PC-3 (cell line): Measurements from ENCODE around the gene RAB9B. TPM values are rescaled to one million over a fixed set of nuclear protein-coding genes. Genes with fewer than 3 reads are reported as not detected.

Source experiments
- ATAC-seq: fragments of 200-7000 bp; cut with Tn5 transposase; 2 replicates; pipeline ENCODE4 v1.9.1; 2020; ENCODE audit warnings: mild to moderate bottlenecking, moderate library complexity
- Bru-seq: library from RNA; stranded (reverse); fragments of 400-500 nt; gene quantifications from one replicate; lab custom pipeline; 2021; lab: Mats Ljungman, UMichigan
- BruChase-seq, 2 experiments: library from RNA; stranded (reverse); fragments of 400-500 nt; gene quantifications; one replicate each; lab custom pipeline; 2021; lab: Mats Ljungman, UMichigan
- BruUV-seq: library from RNA; stranded (reverse); fragments of 400-500 nt; replicated peaks from 2 replicates; lab custom pipeline; 2021; lab: Mats Ljungman, UMichigan
- CTCF ChIA-PET: fragments of 300-600 bp; sonication (Branson Sonifier 250); formaldehyde crosslinking; loops from one replicate; lab custom pipeline; 2022; ENCODE audit warnings: antibody characterized with exemption; lab: Charles Lee
- POLR2A ChIA-PET: fragments of 300-600 bp; sonication (Branson Sonifier 250); formaldehyde crosslinking; loops from one replicate; lab custom pipeline; 2022; ENCODE audit warnings: antibody characterized with exemption; ENCODE audit not compliant: unreplicated experiment; lab: Charles Lee
- DNase-seq: peaks from one replicate; pipeline ENCODE4 v3.0.0-alpha.2; 2015
- H2AFZ ChIP-seq: fragments of 300-600 bp; sonication (generic); 2 replicates; pipeline ENCODE4 v1.6.0; 2016; ENCODE audit warnings: antibody characterized with exemption, low read length
- H3F3A ChIP-seq: fragments of 300-600 bp; sonication (generic); one replicate; pipeline ENCODE4 v1.6.0; 2017; ENCODE audit warnings: antibody characterized with exemption, low read length, control low read depth, mild to moderate bottlenecking; ENCODE audit not compliant: unreplicated experiment
- H3K27ac ChIP-seq: fragments of 300-600 bp; sonication (generic); 2 replicates; pipeline ENCODE4 v1.5.1; 2016; ENCODE audit warnings: mild to moderate bottlenecking, low read length
- H3K27me3 ChIP-seq: fragments of 300-600 bp; sonication (generic); 2 replicates; pipeline ENCODE4 v1.6.1; 2016; ENCODE audit warnings: low read length, mixed read lengths
- H3K36me3 ChIP-seq: fragments of 300-600 bp; sonication (generic); 2 replicates; pipeline ENCODE4 v1.6.1; 2016; ENCODE audit warnings: low read depth, mixed run types, low read length, mixed read lengths
- H3K4me1 ChIP-seq: fragments of 300-600 bp; sonication (generic); 2 replicates; pipeline ENCODE4 v1.5.1; 2016; ENCODE audit warnings: low read length; ENCODE audit not compliant: insufficient read depth
- H3K4me2 ChIP-seq: fragments of 300-600 bp; sonication (generic); 2 replicates; pipeline ENCODE4 v1.6.0; 2016; ENCODE audit warnings: low read length
- H3K4me3 ChIP-seq: fragments of 300-600 bp; sonication (generic); 2 replicates; pipeline ENCODE4 v1.5.1; 2016; ENCODE audit warnings: mild to moderate bottlenecking, low read length, mixed read lengths
- H3K79me2 ChIP-seq: fragments of 300-600 bp; sonication (generic); 2 replicates; pipeline ENCODE4 v1.6.1; 2017; ENCODE audit warnings: low read length, mixed read lengths
- H3K9ac ChIP-seq: fragments of 300-600 bp; sonication (generic); 2 replicates; pipeline ENCODE4 v1.6.0; 2016; ENCODE audit warnings: mild to moderate bottlenecking, low read length
- H3K9me2 ChIP-seq: fragments of 300-600 bp; sonication (generic); replicated peaks from 2 replicates; pipeline ENCODE4 v1.6.1; 2016; ENCODE audit warnings: mixed run types, low read length, mixed read lengths
- H3K9me3 ChIP-seq: fragments of 300-600 bp; sonication (generic); 2 replicates; pipeline ENCODE4 v1.6.1; 2016; ENCODE audit warnings: low read length, mixed read lengths
- H4K20me1 ChIP-seq: fragments of 300-600 bp; sonication (generic); 2 replicates; pipeline ENCODE4 v1.6.1; 2016; ENCODE audit warnings: low read length, mixed read lengths
- EZH2 ChIP-seq: fragments of 300-600 bp; sonication (generic); IDR thresholded peaks from one replicate; pipeline ENCODE4 v1.6.1; 2017; ENCODE audit warnings: antibody characterized with exemption, mild to moderate bottlenecking, low read length; ENCODE audit not compliant: unreplicated experiment
- EZH2phosphoT487 ChIP-seq: fragments of 300-600 bp; sonication (generic); IDR thresholded peaks from 2 replicates; pipeline ENCODE4 v1.6.1; 2018; ENCODE audit warnings: mild to moderate bottlenecking, antibody characterized with exemption, low read length, borderline replicate concordance
- intact Hi-C: fragments of 100-400 bp; cut with micrococcal nuclease; formaldehyde crosslinking; loops from 2 replicates; pipeline ENCODE4 v1.9.0; 2023
- long read RNA-seq: library from polyadenylated mRNA; unstranded; transcript quantifications from one replicate; pipeline ENCODE4 v2.0.0, GENCODE V29; 2021; ENCODE audit not compliant: unreplicated experiment
- total RNA-seq: library from RNA; depleted of rRNA; stranded (reverse); fragments of >200 nt; gene quantifications from 2 replicates; pipeline ENCODE4 v1.2.3, GENCODE V29; 2014; rRNA removed
- TF ChIP-seq, protein P1 (sequence below): fragments of 300-600 bp; sonication (generic); conservative IDR thresholded peaks from 2 replicates; pipeline ENCODE4 v1.5.1; 2017; ENCODE audit warnings: antibody characterized with exemption, low read depth, mild to moderate bottlenecking, low read length

RAB9B gene
- 1.2 and 1.5 TPM in 2 replicates for total RNA-seq
- percentile 45 among the genes with signal in this experiment for Bru-seq, nascent RNA
- percentile 64 among the genes with signal in this experiment for BruChase-seq, experiment 1, labeled RNA remaining after a 6-hour chase
- BruChase-seq, experiment 2, labeled RNA remaining after a 2-hour chase, result percentile 52 among the genes with signal in this experiment
- long read RNA-seq, partial matches to known transcripts, result 1 of 4 reads
- long read RNA-seq, other reads (novel, unspliced or antisense), result 1 of 4 reads

- H3K27ac ChIP-seq, result no peak within 1 kb of the TSS
- POLR2A ChIA-PET, result interaction anchor here (0.6 kb wide), 1 partner anchor 314 kb away, joined by 5 read pairs; no protein-coding TSS in a partner anchor
These were observed at the start of gene RAB9B for GRCh38 chrX:103831803-103832544. RAB9B (minus strand) TSS chrX:103832257; CDS start chrX:103825784, 6,473 bp downstream.

DNA sequence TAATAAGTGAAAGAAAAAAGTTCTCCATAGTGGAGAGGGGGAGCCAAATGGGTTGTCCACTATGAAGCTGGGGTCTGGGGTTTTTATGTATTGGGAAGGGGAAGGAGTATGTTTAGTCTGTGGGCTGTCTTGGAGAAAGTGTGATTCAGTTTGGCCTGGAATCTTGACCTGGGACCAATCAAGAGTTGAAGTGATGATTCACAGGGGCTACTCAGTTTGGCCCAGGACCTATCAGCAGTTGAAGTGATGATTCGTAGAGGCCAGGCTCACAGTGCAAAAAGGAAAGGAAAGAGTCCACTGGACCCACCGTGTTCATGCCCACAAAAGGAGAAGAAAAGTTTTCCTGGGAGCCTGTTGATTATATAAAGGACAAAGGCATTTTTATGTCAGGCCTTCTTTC, 47.3 kb upstream of the RAB9B start:
- Histone ChIP-seq H4K20me1 (no peaks in the 10 kb centered on the region), H2AFZ (no peak overlapping the region; the same call in 1 of the 2 replicates), H3K9me2 (no peaks in the 10 kb centered on the region), H3K36me3 (no peaks in the 10 kb centered on the region), H3K27me3 (no peaks in the 10 kb centered on the region), H3K4me1 (peaks cover 27% of the 10 kb centered on the region), H3K27ac (peak overlapping the region; percentile 49), H3K4me2 (peak overlapping the region; percentile 71), H3F3A (no peaks in the 10 kb centered on the region), H3K4me3 (0 out of 2 replicates have a peak overlapping the region, but pooled peaks have one; percentile 22), H3K9me3 (no peaks in the 10 kb centered on the region), H3K9ac (no peak overlapping the region), H3K79me2 (no peaks in the 10 kb centered on the region)
- no TSS peak for BruUV-seq
- intact Hi-C loops, result no loop called here
- TF ChIP-seq EZH2phosphoT487 (no peak), EZH2 (no peak)
- TF ChIP-seq, protein P1, sequence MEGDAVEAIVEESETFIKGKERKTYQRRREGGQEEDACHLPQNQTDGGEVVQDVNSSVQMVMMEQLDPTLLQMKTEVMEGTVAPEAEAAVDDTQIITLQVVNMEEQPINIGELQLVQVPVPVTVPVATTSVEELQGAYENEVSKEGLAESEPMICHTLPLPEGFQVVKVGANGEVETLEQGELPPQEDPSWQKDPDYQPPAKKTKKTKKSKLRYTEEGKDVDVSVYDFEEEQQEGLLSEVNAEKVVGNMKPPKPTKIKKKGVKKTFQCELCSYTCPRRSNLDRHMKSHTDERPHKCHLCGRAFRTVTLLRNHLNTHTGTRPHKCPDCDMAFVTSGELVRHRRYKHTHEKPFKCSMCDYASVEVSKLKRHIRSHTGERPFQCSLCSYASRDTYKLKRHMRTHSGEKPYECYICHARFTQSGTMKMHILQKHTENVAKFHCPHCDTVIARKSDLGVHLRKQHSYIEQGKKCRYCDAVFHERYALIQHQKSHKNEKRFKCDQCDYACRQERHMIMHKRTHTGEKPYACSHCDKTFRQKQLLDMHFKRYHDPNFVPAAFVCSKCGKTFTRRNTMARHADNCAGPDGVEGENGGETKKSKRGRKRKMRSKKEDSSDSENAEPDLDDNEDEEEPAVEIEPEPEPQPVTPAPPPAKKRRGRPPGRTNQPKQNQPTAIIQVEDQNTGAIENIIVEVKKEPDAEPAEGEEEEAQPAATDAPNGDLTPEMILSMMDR, result no peak
- POLR2A ChIA-PET, result no interaction called here
- peak; percentile 45; the same call in 1 of the 2 replicates for ATAC-seq
- CTCF ChIA-PET, result no interaction called here
- DNase-seq, result peak; percentile 57

More at GRCh38 chrX:103831803-103832544, at the start of gene RAB9B:
- peak within 1 kb of the TSS; percentile 80 for H3K4me3 ChIP-seq
- TSS peak; percentile 45 for BruUV-seq
- CTCF ChIA-PET, result interaction anchor here (0.6 kb wide), 1 partner anchor 80 kb away, joined by 3 read pairs; no protein-coding TSS in a partner anchor
- ATAC-seq, result peak; percentile 91
- DNase-seq, result peak; percentile 22
- H2AFZ ChIP-seq, result peak within 1 kb of the TSS; percentile 99
- H3K9me3 ChIP-seq, result no peaks in the 10 kb centered on the region
- no peaks in the 10 kb centered on the region for H4K20me1 ChIP-seq
- TF ChIP-seq, protein P1, result no peak
- no peak for TF ChIP-seq EZH2phosphoT487
- TF ChIP-seq EZH2, result no peak
- no peaks in the 10 kb centered on the region for H3K79me2 ChIP-seq
- intact Hi-C loops, result no loop called here
- no peaks in the 10 kb centered on the region for H3K27me3 ChIP-seq
- H3K4me1 ChIP-seq, result peaks cover 8% of the 10 kb centered on the region
- no peaks in the 10 kb centered on the region for H3F3A ChIP-seq
- peak within 1 kb of the TSS; percentile 95 for H3K4me2 ChIP-seq
- H3K36me3 ChIP-seq, result no peaks in the 10 kb centered on the region
- no peaks in the 10 kb centered on the region for H3K9me2 ChIP-seq
- peak within 1 kb of the TSS; percentile 42 for H3K9ac ChIP-seq
